ENCODE data around the gene DDX4. TPM values are rescaled to one million over a fixed set of nuclear protein-coding genes. Genes with fewer than 3 reads are reported as not detected.
A peak's percentile ranks its signal among the peaks of the same experiment; 100 is the strongest.
"Not testable (repeated sequence)": the region's sequence is repeated elsewhere in the genome, so short reads cannot be mapped to it uniquely, and the experiment has no call there.

The DDX4 gene
- total RNA-seq, result 1 to 10 TPM; 1.0 to 1.1 TPM

DNA sequence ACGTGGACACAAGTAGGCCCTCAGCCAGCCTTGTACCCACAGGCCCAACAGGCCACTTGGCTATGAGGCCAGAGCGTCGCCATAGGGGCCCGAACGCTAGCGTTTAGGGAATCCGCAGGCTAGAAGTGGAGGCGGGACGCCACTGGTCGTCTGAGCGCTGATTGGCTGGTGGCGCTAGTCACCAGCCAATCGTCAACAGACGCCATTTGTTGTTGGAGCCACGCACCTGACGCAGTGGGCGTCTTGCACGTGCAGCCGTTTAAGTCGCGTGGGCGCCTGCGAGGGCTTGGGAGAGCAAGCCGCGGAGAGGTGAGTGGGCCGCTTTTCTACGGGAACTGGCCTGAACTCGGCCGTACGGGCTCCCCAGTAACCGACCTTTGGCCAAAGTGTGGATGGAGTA, at the start of gene DDX4:
TSS of gene DDX4 (plus strand) at position 269 of the 400 bp plus-strand sequence. CDS start 903 bp downstream, outside the sequence.
- Mint-ChIP-seq H3K36me3 (ENCODE audit: insufficient read depth in 2 of 2) (no peaks in the 10 kb centered on the region), H3K4me1 (ENCODE audit: low read depth) (no peaks in the 10 kb centered on the region), H3K27me3 (ENCODE audit: low read depth) (no peaks in the 10 kb centered on the region), H3K9me3 (no peaks in the 10 kb centered on the region), H3K4me3 (no peak within 1 kb of the TSS), H3K27ac (no peak within 1 kb of the TSS)
- no peak for DNase-seq
- no peak for ATAC-seq (replicated peaks in 1 of 2)

DNA sequence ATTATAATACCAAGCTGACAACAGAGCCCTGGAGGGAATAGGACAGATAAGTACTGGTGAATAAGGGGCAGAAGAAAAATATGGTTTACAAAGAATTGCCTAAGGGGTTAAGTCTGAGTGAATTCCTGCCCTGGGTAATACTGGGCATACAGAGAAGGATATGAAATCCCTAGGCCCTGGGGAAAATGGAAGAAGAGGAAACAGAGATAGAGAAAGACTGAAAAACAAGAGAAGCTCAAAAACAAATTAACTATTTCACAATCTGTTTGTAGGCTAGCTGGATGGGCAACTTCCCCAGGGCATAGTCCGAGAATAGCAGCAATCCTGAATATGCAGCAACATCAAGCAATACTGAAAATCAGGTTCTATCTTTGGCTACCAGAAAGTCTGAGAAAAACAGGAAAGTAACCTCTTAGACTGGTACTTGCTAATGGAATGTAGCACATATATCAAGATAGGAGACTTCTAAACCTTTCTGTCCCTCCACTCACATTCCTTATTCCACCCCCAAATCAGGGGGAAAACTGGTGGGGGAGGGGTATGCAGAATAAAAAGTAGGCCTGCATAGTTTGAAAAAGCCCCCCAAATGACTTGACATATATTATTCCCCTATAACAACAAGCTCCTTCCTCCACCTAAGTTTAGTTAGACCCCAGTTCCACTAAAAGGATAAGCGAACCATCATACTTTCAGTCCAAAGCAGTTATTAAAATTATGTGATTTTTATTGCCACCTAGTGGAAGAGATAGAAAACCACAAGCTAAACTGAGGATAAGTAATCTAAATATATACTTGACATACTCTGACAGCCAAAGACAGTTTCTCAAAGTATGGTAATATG, 46.4 kb upstream of the DDX4 start:
- Mint-ChIP-seq H3K27ac (peak overlapping the region; percentile 41), H3K4me1 (ENCODE audit: low read depth) (no peaks in the 10 kb centered on the region), H3K4me3 (no peak overlapping the region), H3K9me3 (no peaks in the 10 kb centered on the region), H3K27me3 (ENCODE audit: low read depth) (no peaks in the 10 kb centered on the region), H3K36me3 (ENCODE audit: insufficient read depth in 2 of 2) (no peaks in the 10 kb centered on the region)
- DNase-seq (no peak), ATAC-seq (replicated peaks in 1 of 2) (peak in 1 of 2 donors; percentile 35)

DNA sequence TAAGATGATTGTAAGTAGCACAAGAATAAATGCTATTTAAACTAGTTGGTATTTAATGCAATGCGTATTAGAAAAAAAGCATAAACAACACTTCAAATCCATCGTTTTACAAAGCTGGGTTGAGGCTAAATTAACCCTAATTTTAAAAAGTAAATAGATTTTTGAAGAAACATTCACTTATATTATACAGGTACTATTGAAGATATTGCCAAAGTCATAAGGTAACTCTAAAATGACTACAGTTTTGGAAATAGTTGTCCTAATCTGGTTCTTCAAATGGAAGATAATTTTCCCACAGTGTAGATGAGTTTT, 45.8 kb upstream of the DDX4 start:
- peaks cover 0 to 3% of the 10 kb centered on the region in 2 donors for H3K36me3 Mint-ChIP-seq (ENCODE audit: insufficient read depth in 2 of 2)
- no peak for ATAC-seq (replicated peaks in 1 of 2)
- H3K27ac Mint-ChIP-seq, result no peak overlapping the region
- H3K4me1 Mint-ChIP-seq (ENCODE audit: low read depth), result no peaks in the 10 kb centered on the region
- no peaks in the 10 kb centered on the region for H3K9me3 Mint-ChIP-seq
- no peaks in the 10 kb centered on the region for H3K27me3 Mint-ChIP-seq (ENCODE audit: low read depth)
- H3K4me3 Mint-ChIP-seq, result no peak overlapping the region
- DNase-seq, result no peak

DNA sequence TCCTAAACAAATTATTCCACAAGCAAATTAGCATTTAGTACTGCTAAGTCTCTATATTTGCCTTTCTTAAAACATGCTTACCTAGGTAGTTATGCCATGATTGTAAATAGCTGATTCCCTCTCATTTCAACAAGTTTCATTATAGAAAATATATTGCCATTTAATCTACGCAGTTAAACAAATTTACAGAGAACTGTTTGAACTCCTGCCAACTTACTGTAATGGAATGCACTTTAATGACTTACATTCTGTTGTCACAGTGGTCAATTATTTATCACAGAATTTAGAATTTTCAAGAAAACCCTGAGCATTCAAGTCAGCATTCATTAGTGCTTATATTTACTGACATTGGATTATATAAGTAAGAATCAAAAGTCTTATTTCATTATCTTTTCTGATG, 45.4 kb upstream of the DDX4 start:
- DNase-seq (no peak), ATAC-seq (replicated peaks in 1 of 2) (no peak)
- H3K36me3 Mint-ChIP-seq (ENCODE audit: insufficient read depth in 2 of 2), result peaks cover 0 to 5% of the 10 kb centered on the region in 2 donors
- H3K9me3 Mint-ChIP-seq, result no peaks in the 10 kb centered on the region
- H3K4me1 Mint-ChIP-seq (ENCODE audit: low read depth), result no peaks in the 10 kb centered on the region
- no peak overlapping the region for H3K27ac Mint-ChIP-seq
- no peaks in the 10 kb centered on the region for H3K27me3 Mint-ChIP-seq (ENCODE audit: low read depth)
- H3K4me3 Mint-ChIP-seq, result no peak overlapping the region

DNA sequence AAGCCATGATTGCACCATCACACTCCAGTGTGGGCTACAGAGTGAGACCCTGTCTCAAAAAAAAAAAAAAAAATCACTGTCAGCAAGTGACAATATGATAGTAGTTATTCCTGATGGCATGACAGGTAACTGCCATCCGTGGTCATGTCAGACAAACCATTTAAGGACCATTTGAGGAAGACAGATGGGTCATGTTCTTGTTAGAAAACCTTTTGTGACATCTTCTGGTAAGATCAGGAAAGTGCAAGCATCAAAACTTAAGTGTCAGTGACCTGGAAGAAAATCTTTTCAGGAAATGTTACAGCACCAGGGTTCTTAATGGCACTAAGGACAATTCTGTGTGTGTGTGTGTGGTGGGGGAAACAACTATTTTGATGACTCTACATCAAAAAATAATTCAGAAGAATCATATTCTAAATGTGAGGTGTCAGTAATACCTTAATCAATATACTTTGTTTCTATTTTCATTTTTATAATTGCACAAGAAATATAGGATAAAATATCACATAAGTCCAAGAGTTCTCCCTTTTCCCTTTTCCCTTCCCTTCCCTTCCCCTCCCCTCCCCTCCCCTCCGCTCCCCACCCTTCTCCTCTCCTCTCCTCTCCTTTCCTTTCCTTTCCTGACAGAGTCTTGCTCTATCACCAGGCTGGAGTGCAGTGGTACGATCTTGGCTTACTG, 43.6 kb upstream of the DDX4 start:
- no peak overlapping the region for H3K4me3 Mint-ChIP-seq
- no peaks in the 10 kb centered on the region for H3K9me3 Mint-ChIP-seq
- H3K27ac Mint-ChIP-seq, result no peak overlapping the region
- peak in 1 of 2 donors; percentile 42 for ATAC-seq (replicated peaks in 1 of 2)
- H3K27me3 Mint-ChIP-seq (ENCODE audit: low read depth), result no peaks in the 10 kb centered on the region
- DNase-seq, result no peak
- peaks cover 10% of the 10 kb centered on the region for H3K4me1 Mint-ChIP-seq (ENCODE audit: low read depth)
- peaks cover 0 to 5% of the 10 kb centered on the region in 2 donors for H3K36me3 Mint-ChIP-seq (ENCODE audit: insufficient read depth in 2 of 2)

DNA sequence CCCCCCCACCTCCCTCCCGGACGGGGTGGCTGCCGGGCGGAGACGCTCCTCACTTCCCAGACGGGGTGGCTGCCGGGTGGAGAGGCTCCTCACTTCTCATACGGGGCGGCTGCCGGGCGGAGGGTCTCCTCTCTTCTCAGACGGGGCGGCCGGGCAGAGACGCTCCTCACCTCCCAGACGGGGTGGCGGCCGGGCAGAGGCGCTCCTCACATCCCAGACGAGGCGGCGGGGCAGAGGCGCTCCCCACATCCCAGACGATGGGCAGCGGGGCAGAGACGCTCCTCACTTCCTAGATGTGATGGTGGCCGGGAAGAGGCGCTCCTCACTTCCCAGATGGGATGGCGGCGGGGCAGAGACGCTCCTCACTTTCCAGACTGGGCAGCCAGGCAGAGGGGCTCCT, 41.2 kb upstream of the DDX4 start:
- not testable (repeated sequence) for H3K9me3 Mint-ChIP-seq; H3K36me3 Mint-ChIP-seq (ENCODE audit: insufficient read depth in 2 of 2); H3K27ac Mint-ChIP-seq; ATAC-seq (replicated peaks in 1 of 2); H3K4me3 Mint-ChIP-seq; H3K27me3 Mint-ChIP-seq (ENCODE audit: low read depth); DNase-seq
- peaks cover 23% of the 10 kb centered on the region for H3K4me1 Mint-ChIP-seq (ENCODE audit: low read depth)

DNA sequence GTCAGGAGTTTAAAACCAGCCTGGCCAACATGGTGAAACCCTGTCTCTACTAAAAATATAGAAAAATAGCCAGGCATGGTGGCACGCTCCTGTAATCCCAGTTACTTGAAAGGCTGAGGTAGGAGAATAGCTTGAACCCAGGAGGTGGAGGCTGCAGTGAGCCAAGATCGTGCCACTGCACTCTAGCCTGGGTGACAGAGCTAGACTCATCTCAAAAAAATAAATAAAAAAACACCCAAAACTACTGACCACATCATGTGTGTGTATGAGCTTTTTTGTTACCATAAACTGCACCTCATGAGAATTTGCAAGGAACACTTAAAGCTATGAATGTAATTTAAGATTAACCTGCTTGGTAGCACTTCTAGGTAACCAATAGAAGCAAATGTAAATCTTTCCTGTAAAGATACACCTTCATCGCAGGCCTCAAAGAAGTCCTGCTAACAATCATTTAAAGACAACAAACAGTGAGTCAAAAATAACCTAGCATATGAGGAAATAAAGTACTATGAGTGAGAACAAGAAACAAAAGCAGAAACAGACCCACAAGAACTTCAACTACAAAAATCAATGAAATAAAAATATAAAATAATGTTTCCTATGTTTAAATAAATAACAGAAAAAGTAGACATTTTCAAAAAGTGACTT, 38.7 kb upstream of the DDX4 start:
- peaks cover 0 to 8% of the 10 kb centered on the region in 2 donors for H3K36me3 Mint-ChIP-seq (ENCODE audit: insufficient read depth in 2 of 2)
- H3K27me3 Mint-ChIP-seq (ENCODE audit: low read depth), result no peaks in the 10 kb centered on the region
- no peak overlapping the region for H3K27ac Mint-ChIP-seq
- ATAC-seq (replicated peaks in 1 of 2) (peak; percentile 51 to 68), DNase-seq (no peak)
- H3K9me3 Mint-ChIP-seq, result no peaks in the 10 kb centered on the region
- H3K4me1 Mint-ChIP-seq (ENCODE audit: low read depth), result peaks cover 27% of the 10 kb centered on the region
- no peak overlapping the region for H3K4me3 Mint-ChIP-seq

DNA sequence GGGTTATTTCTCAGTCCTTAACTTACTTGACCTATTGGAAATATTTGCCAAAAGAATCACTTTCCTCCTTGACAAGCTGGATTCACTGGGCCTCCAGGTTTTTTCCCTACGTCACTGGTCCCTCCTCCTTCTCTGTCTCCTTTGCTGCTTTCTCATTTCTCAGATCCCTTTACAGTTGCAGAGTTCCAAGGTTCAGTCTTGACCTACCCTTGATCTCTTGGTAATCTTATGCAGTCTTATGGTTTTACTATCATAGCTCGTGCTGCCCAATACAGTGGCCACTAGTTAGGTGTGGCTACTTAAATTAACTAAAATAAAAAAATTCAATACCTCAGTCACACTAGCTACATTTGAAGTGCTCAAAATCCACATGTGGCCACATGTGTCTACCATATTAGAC, 37.1 kb upstream of the DDX4 start:
- DNase-seq, result no peak
- H3K36me3 Mint-ChIP-seq (ENCODE audit: insufficient read depth in 2 of 2), result peaks cover 0 to 8% of the 10 kb centered on the region in 2 donors
- no peak overlapping the region for H3K4me3 Mint-ChIP-seq

DNA sequence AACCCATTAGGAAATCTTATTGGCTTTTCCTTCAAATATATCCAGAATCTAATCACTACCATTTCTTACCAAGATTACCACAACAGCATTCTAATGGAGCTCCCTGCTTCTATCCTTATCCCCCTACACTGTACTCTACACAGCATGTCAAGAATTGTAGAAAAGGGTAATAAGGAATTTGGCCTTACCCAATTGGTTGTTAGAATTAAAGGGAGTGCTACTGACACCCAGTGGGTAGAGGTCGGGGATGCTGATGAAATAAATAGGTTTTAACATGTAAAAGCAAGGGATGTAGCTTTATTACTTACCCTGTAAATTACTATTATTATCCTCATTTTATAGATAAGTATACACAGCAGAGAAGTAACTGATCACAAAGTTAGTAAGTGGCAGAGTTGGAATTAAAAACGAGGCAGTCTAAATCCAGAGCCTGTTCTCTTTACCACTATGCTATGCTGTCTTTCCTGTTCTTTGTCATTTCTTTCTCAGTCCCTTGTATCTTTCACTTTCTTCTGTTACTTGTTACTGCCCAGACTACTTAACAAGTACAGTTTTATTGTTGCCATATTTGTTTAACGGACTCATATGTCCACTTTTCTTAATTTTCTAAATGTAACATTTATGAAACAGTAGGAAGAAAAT, 36.3 kb upstream of the DDX4 start:
- Mint-ChIP-seq H3K27ac (no peak overlapping the region), H3K4me1 (ENCODE audit: low read depth) (peaks cover 33% of the 10 kb centered on the region), H3K4me3 (no peak overlapping the region), H3K9me3 (no peaks in the 10 kb centered on the region), H3K36me3 (ENCODE audit: insufficient read depth in 2 of 2) (peaks cover 0 to 8% of the 10 kb centered on the region in 2 donors), H3K27me3 (ENCODE audit: low read depth) (no peaks in the 10 kb centered on the region)
- DNase-seq (no peak), ATAC-seq (replicated peaks in 1 of 2) (peak in 1 of 2 donors; percentile 51)

More for the DNA sequence above, 37.1 kb upstream of the DDX4 start:
- Mint-ChIP-seq H3K27ac (no peak overlapping the region), H3K4me1 (ENCODE audit: low read depth) (peaks cover 27% of the 10 kb centered on the region), H3K27me3 (ENCODE audit: low read depth) (no peaks in the 10 kb centered on the region), H3K9me3 (no peaks in the 10 kb centered on the region)
- ATAC-seq (replicated peaks in 1 of 2), result no peak

DNA sequence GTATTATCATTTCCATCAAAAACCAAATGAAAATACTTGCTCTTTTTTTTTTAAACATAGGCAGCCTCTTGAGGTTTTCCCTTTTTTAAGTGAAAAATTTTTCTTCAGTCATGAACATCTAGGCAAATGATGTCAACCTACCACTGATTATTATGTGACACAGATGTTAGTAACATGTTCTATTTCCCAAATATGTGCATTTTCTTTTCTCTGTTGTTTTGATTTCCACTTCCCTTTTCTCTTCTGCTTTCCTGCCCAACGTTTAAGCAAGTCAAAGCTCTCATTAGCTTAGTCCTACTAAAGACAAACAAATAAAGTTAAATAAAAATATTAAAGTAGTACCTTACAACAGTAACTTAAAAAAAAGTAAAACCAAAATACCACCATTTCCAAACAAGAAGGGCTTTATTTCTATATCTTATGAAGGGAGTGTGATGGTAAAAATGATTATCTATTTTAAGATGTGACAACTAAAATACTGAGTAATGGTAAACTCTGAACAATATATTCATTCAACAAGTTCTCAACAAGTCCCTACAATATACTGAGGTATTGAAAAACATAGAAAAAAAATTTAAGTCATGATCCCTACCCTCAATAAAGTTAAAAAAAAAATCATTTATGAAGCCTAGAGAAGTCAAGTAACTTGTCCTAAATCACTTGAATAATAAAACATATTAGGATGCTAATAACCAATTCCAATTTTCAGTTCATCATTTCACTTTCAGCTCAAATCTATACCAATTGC, 35.1 kb upstream of the DDX4 start:
- no peak overlapping the region for H3K27ac Mint-ChIP-seq
- no peak overlapping the region for H3K4me3 Mint-ChIP-seq
- H3K4me1 Mint-ChIP-seq (ENCODE audit: low read depth), result peaks cover 42% of the 10 kb centered on the region
- H3K9me3 Mint-ChIP-seq, result no peaks in the 10 kb centered on the region
- H3K36me3 Mint-ChIP-seq (ENCODE audit: insufficient read depth in 2 of 2), result peaks cover 0 to 3% of the 10 kb centered on the region in 2 donors
- no peaks in the 10 kb centered on the region for H3K27me3 Mint-ChIP-seq (ENCODE audit: low read depth)
- no peak for DNase-seq
- ATAC-seq (replicated peaks in 1 of 2), result no peak

DNA sequence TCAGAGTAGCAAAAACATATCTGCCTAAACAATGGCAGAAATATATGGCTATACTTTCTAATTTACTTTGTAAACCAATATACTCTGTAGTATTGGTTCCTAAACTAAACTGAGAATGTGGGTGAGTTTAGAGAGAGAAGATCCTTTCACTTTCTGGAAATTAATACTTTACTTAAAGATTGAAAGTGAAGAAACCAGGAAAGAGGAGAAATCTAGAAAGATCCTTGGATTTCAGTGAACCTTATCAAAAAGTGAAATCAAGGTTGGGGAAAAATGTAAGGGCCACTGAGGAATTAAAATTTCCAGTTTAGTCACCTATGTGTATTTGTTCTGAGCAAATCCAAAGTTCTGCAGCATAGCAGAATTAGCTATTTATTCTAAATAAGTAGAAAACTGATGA, 31.6 kb upstream of the DDX4 start:
- H3K27ac Mint-ChIP-seq, result no peak overlapping the region
- H3K36me3 Mint-ChIP-seq (ENCODE audit: insufficient read depth in 2 of 2), result peaks cover 0 to 3% of the 10 kb centered on the region in 2 donors
- H3K27me3 Mint-ChIP-seq (ENCODE audit: low read depth), result no peaks in the 10 kb centered on the region
- peaks cover 44% of the 10 kb centered on the region for H3K4me1 Mint-ChIP-seq (ENCODE audit: low read depth)
- DNase-seq (no peak), ATAC-seq (replicated peaks in 1 of 2) (no peak)
- no peak overlapping the region for H3K4me3 Mint-ChIP-seq
- H3K9me3 Mint-ChIP-seq, result no peaks in the 10 kb centered on the region

DNA sequence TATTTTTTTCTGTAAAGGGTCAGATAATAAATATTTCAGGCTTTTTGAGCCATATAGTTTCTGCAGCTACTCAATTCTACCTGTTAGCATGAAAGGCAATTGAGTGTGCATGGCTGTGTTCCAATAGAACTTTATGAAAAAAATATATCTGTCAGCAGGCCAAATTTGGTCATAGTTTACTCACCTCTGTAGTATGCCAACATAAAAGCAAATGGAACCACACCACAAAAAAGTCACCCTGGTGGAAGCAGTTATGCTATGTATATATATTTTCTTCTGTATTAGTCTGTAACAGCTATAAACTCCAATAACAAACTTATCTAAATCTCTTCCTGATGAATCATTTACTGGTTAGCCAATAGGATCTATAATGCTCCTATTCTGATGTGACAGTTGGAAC, 29.1 kb upstream of the DDX4 start:
- H3K36me3 Mint-ChIP-seq (ENCODE audit: insufficient read depth in 2 of 2), result peaks cover 1% of the 10 kb centered on the region in 2 donors
- H3K4me1 Mint-ChIP-seq (ENCODE audit: low read depth), result peaks cover 44% of the 10 kb centered on the region
- DNase-seq (peak; percentile 13 to 24), ATAC-seq (replicated peaks in 1 of 2) (peak; percentile 29 to 38)
- no peaks in the 10 kb centered on the region for H3K27me3 Mint-ChIP-seq (ENCODE audit: low read depth)
- H3K9me3 Mint-ChIP-seq, result no peaks in the 10 kb centered on the region
- H3K27ac Mint-ChIP-seq, result no peak overlapping the region
- peak overlapping the region in 1 of 2 donors; percentile 16 for H3K4me3 Mint-ChIP-seq
